ENCODE measurements around the gene PLEKHA8. TPM values are rescaled to one million over a fixed set of nuclear protein-coding genes. Genes with fewer than 3 reads are reported as not detected.

PLEKHA8 gene
- total and polyA plus RNA-seq, 11 donors, result 1.5 to 6.8 (median 4.1) TPM

GRCh38 chr7:30165590-30165989, 137.4 kb downstream of the PLEKHA8 start:
- ATAC-seq, result no peak
- H3K4me1 ChIP-seq, result peaks cover 0 to 76% (median 15%) of the 10 kb centered on the region in 12 donors
- H3K27ac ChIP-seq, result no peak overlapping the region
- DNase-seq, result no peak
- TF ChIP-seq POLR2A (IDR thresholded peaks at IDR 0.05) (no peak), CTCF (IDR thresholded peaks at IDR 0.05) (no peak)
- H3K36me3 ChIP-seq, result peaks cover 0 to 7% (median 0%) of the 10 kb centered on the region in 9 donors
- H3K9me3 ChIP-seq, result no peaks in the 10 kb centered on the region
- no peaks in the 10 kb centered on the region for H3K27me3 ChIP-seq
- 77 to 93% (median 88%) methylated on average over 3 of the region's 3 CpGs for WGBS, 4 donors
- intact Hi-C loops (cut with DNase I), result loop anchor here in 9 of 10 donors (2.0 to 10.0 kb wide), 13 partner anchors 87 to 402 kb away; partner anchors contain the start of genes GGCT (in 1 of the 9) and ZNRF2 (in 1 of the 9)
- H3K4me3 ChIP-seq, result no peak overlapping the region

GRCh38 chr7:30166155-30166840, 138.1 kb downstream of the PLEKHA8 start:
- no peaks in the 10 kb centered on the region for H3K27me3 ChIP-seq
- DNase-seq, result no peak
- no peak overlapping the region for H3K27ac ChIP-seq
- TF ChIP-seq POLR2A (IDR thresholded peaks at IDR 0.05) (no peak), CTCF (IDR thresholded peaks at IDR 0.05) (no peak)
- peaks cover 0 to 2% (median 0%) of the 10 kb centered on the region in 9 donors for H3K36me3 ChIP-seq
- intact Hi-C loops (cut with DNase I), result loop anchor here in 7 of 10 donors (5.0 to 10.0 kb wide), 8 partner anchors 109 to 401 kb away; partner anchors contain the start of genes GGCT (in 1 of the 7) and ZNRF2 (in 1 of the 7)
- peaks cover 0 to 83% (median 15%) of the 10 kb centered on the region in 12 donors for H3K4me1 ChIP-seq
- 95 to 97% (median 96%) methylated on average over 11 to 12 of the region's 12 CpGs for WGBS, 4 donors
- no peak for ATAC-seq
- no peak overlapping the region for H3K4me3 ChIP-seq
- H3K9me3 ChIP-seq, result no peaks in the 10 kb centered on the region

GRCh38 chr7:30166841-30167235, 138.6 kb downstream of the PLEKHA8 start:
- intact Hi-C loops (cut with DNase I), result loop anchor here in 7 of 10 donors (5.0 to 10.0 kb wide), 8 partner anchors 108 to 400 kb away; partner anchors contain the start of genes GGCT (in 1 of the 7) and ZNRF2 (in 1 of the 7)
- TF ChIP-seq POLR2A (IDR thresholded peaks at IDR 0.05) (no peak), CTCF (IDR thresholded peaks at IDR 0.05) (no peak)
- ATAC-seq (no peak), DNase-seq (no peak)
- Histone ChIP-seq H3K27me3 (no peaks in the 10 kb centered on the region), H3K4me1 (peaks cover 0 to 87% (median 15%) of the 10 kb centered on the region in 12 donors), H3K9me3 (no peaks in the 10 kb centered on the region), H3K36me3 (no peaks in the 10 kb centered on the region), H3K4me3 (no peak overlapping the region), H3K27ac (no peak overlapping the region)
- WGBS, 4 donors, result 82 to 90% (median 86%) methylated on average over 5 of the region's 5 CpGs

GRCh38 chr7:30167901-30168300, 139.7 kb downstream of the PLEKHA8 start:
- Histone ChIP-seq H3K4me1 (peaks cover 0 to 87% (median 25%) of the 10 kb centered on the region in 12 donors), H3K4me3 (no peak overlapping the region), H3K27me3 (no peaks in the 10 kb centered on the region), H3K36me3 (no peaks in the 10 kb centered on the region), H3K9me3 (no peaks in the 10 kb centered on the region), H3K27ac (no peak overlapping the region)
- ATAC-seq (no peak), DNase-seq (no peak)
- intact Hi-C loops (cut with DNase I), result loop anchor here in 7 of 10 donors (5.0 to 10.0 kb wide), 8 partner anchors 107 to 399 kb away; partner anchors contain the start of genes GGCT (in 1 of the 7) and ZNRF2 (in 1 of the 7)
- 80 to 86% (median 84%) methylated on average over 6 of the region's 6 CpGs for WGBS, 4 donors
- TF ChIP-seq CTCF (IDR thresholded peaks at IDR 0.05) (no peak), POLR2A (IDR thresholded peaks at IDR 0.05) (no peak)
